DND-41 (cell line): Measurements from ENCODE around the gene DCAF5.

Source experiments
- EZH2 ChIP-seq: IDR thresholded peaks from 3 replicates; pipeline ENCODE4 v1.6.1; 2012; ENCODE audit warnings: borderline replicate concordance, low read depth, mild to moderate bottlenecking, moderate library complexity, low read length, inconsistent platforms; ENCODE audit not compliant: severe bottlenecking
- TF ChIP-seq, protein P1 (sequence below): IDR thresholded peaks from 2 replicates; pipeline ENCODE4 v1.5.1; 2012; ENCODE audit warnings: borderline replicate concordance, low read length, moderate library complexity, mild to moderate bottlenecking; ENCODE audit not compliant: poor library complexity, severe bottlenecking; ENCODE audit errors: extremely low read depth

DNA sequence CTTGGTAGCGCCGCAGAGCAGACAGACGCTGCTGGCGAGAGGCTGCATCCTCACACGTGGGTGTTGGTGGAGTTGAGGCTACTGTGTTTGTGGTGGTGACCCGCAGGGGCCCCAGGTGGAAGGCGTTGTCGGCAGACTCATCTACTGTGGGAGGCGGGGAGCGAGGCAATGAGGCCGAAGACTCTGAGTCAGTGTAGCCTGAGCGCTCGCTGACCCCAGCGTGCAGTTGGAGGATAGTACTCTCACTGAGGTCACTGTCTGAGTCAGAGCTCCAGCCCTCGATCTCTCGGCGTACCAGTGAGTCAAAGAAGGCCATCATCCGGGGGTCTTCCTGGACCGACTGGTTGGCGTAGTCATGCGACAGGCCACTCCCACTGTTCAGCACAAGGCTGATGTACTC is 97.8 kb downstream of the DCAF5 start:
- TF ChIP-seq, protein P1, sequence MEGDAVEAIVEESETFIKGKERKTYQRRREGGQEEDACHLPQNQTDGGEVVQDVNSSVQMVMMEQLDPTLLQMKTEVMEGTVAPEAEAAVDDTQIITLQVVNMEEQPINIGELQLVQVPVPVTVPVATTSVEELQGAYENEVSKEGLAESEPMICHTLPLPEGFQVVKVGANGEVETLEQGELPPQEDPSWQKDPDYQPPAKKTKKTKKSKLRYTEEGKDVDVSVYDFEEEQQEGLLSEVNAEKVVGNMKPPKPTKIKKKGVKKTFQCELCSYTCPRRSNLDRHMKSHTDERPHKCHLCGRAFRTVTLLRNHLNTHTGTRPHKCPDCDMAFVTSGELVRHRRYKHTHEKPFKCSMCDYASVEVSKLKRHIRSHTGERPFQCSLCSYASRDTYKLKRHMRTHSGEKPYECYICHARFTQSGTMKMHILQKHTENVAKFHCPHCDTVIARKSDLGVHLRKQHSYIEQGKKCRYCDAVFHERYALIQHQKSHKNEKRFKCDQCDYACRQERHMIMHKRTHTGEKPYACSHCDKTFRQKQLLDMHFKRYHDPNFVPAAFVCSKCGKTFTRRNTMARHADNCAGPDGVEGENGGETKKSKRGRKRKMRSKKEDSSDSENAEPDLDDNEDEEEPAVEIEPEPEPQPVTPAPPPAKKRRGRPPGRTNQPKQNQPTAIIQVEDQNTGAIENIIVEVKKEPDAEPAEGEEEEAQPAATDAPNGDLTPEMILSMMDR: no peak
- no peak for TF ChIP-seq EZH2
